Mononuclear cell (primary cell): ENCODE data around the gene SPTLC3. TPM values are rescaled to one million over a fixed set of nuclear protein-coding genes. Genes with fewer than 3 reads are reported as not detected.

Experiments
- H3K27me3 ChIP-seq: 2 replicates; pipeline ENCODE4 v1.6.0; 2011; ENCODE audit warnings: low read length, control low read depth; ENCODE audit not compliant: insufficient read depth
- H3K4me1 ChIP-seq: 2 replicates; pipeline ENCODE4 v1.5.1; 2011; ENCODE audit warnings: mild to moderate bottlenecking, low read length, control low read depth; ENCODE audit not compliant: insufficient read depth
- H3K4me3 ChIP-seq: 2 replicates; pipeline ENCODE4 v1.5.1; 2011; ENCODE audit warnings: mild to moderate bottlenecking, low read length, moderate library complexity
- H3K9me3 ChIP-seq: 2 replicates; pipeline ENCODE4 v1.5.1; 2011; ENCODE audit warnings: low read depth, mild to moderate bottlenecking, control low read depth, low read length
- total RNA-seq: library from RNA; depleted of rRNA; stranded (reverse); fragments of >200 nt; gene quantifications from one replicate; pipeline ENCODE4 v1.2.3, GENCODE V29; 2012

Gene SPTLC3
- total RNA-seq, 1 donor: 1.0 TPM

GRCh38 chr20:13034936-13035335 lies 26.2 kb downstream of the SPTLC3 start:
- H3K9me3 ChIP-seq: no peaks in the 10 kb centered on the region
- H3K4me1 ChIP-seq: no peaks in the 10 kb centered on the region
- no peak overlapping the region for H3K4me3 ChIP-seq
- H3K27me3 ChIP-seq: no peaks in the 10 kb centered on the region

GRCh38 chr20:13035399-13036152 lies 26.8 kb downstream of the SPTLC3 start:
- Histone ChIP-seq H3K9me3 (no peaks in the 10 kb centered on the region), H3K4me3 (no peak overlapping the region), H3K27me3 (no peaks in the 10 kb centered on the region), H3K4me1 (no peaks in the 10 kb centered on the region)

GRCh38 chr20:13037727-13038126 lies 29.0 kb downstream of the SPTLC3 start:
- Histone ChIP-seq H3K27me3 (no peaks in the 10 kb centered on the region), H3K4me1 (no peaks in the 10 kb centered on the region), H3K4me3 (no peak overlapping the region), H3K9me3 (no peaks in the 10 kb centered on the region)

GRCh38 chr20:13041574-13042457 lies 33.0 kb downstream of the SPTLC3 start:
- Histone ChIP-seq H3K4me1 (no peaks in the 10 kb centered on the region), H3K9me3 (no peaks in the 10 kb centered on the region), H3K4me3 (no peak overlapping the region), H3K27me3 (no peaks in the 10 kb centered on the region)

- Histone ChIP-seq H3K27me3 (no peaks in the 10 kb centered on the region), H3K9me3 (no peaks in the 10 kb centered on the region), H3K4me3 (no peak overlapping the region), H3K4me1 (no peaks in the 10 kb centered on the region)
These were observed 33.7 kb downstream of the SPTLC3 start for GRCh38 chr20:13042458-13042794.

- H3K27me3 ChIP-seq: no peaks in the 10 kb centered on the region
- no peaks in the 10 kb centered on the region for H3K9me3 ChIP-seq
- H3K4me3 ChIP-seq: no peak overlapping the region
- H3K4me1 ChIP-seq: no peaks in the 10 kb centered on the region
These were observed 37.6 kb downstream of the SPTLC3 start for GRCh38 chr20:13046409-13046808.

GRCh38 chr20:13054011-13054410 lies 45.2 kb downstream of the SPTLC3 start:
- Histone ChIP-seq H3K9me3 (no peaks in the 10 kb centered on the region), H3K27me3 (no peaks in the 10 kb centered on the region), H3K4me1 (no peaks in the 10 kb centered on the region), H3K4me3 (no peak overlapping the region)

GRCh38 chr20:13058666-13059389 lies 50.1 kb downstream of the SPTLC3 start:
- Histone ChIP-seq H3K4me3 (no peak overlapping the region), H3K27me3 (no peaks in the 10 kb centered on the region), H3K9me3 (no peaks in the 10 kb centered on the region), H3K4me1 (no peaks in the 10 kb centered on the region)

- Histone ChIP-seq H3K4me3 (no peak overlapping the region), H3K4me1 (no peaks in the 10 kb centered on the region), H3K27me3 (no peaks in the 10 kb centered on the region), H3K9me3 (no peaks in the 10 kb centered on the region)
These were observed 50.8 kb downstream of the SPTLC3 start for GRCh38 chr20:13059398-13060136.

- no peaks in the 10 kb centered on the region for H3K9me3 ChIP-seq
- H3K4me3 ChIP-seq: no peak overlapping the region
- no peaks in the 10 kb centered on the region for H3K27me3 ChIP-seq
- H3K4me1 ChIP-seq: no peaks in the 10 kb centered on the region
These were observed 51.6 kb downstream of the SPTLC3 start for GRCh38 chr20:13060327-13060726.

GRCh38 chr20:13061381-13061780 lies 52.6 kb downstream of the SPTLC3 start:
- H3K4me3 ChIP-seq: no peak overlapping the region
- no peaks in the 10 kb centered on the region for H3K9me3 ChIP-seq
- H3K27me3 ChIP-seq: no peaks in the 10 kb centered on the region
- no peaks in the 10 kb centered on the region for H3K4me1 ChIP-seq

GRCh38 chr20:13062789-13063188 lies 54.0 kb downstream of the SPTLC3 start:
- Histone ChIP-seq H3K27me3 (no peaks in the 10 kb centered on the region), H3K4me1 (no peaks in the 10 kb centered on the region), H3K9me3 (no peaks in the 10 kb centered on the region), H3K4me3 (no peak overlapping the region)

- Histone ChIP-seq H3K4me1 (no peaks in the 10 kb centered on the region), H3K4me3 (no peak overlapping the region), H3K27me3 (no peaks in the 10 kb centered on the region), H3K9me3 (no peaks in the 10 kb centered on the region)
These were observed 59.6 kb downstream of the SPTLC3 start for GRCh38 chr20:13068336-13068735.

GRCh38 chr20:13081877-13082276 lies 73.1 kb downstream of the SPTLC3 start:
- Histone ChIP-seq H3K4me1 (no peaks in the 10 kb centered on the region), H3K9me3 (no peaks in the 10 kb centered on the region), H3K4me3 (no peak overlapping the region)

GRCh38 chr20:13082378-13082777 lies 73.6 kb downstream of the SPTLC3 start:
- Histone ChIP-seq H3K27me3 (no peaks in the 10 kb centered on the region), H3K4me1 (no peaks in the 10 kb centered on the region), H3K9me3 (no peaks in the 10 kb centered on the region), H3K4me3 (no peak overlapping the region)

More at GRCh38 chr20:13081877-13082276, 73.1 kb downstream of the SPTLC3 start:
- no peaks in the 10 kb centered on the region for H3K27me3 ChIP-seq
